GM15510 (cell line): ENCODE measurements around the gene CPN2.

ENCODE experiments used
- POLR2A ChIP-seq: IDR thresholded peaks from 3 replicates; pipeline ENCODE4 v1.6.1; 2011; ENCODE audit warnings: borderline replicate concordance; ENCODE audit not compliant: insufficient read length; ENCODE audit errors: extremely low read depth

CPN2 gene

DNA sequence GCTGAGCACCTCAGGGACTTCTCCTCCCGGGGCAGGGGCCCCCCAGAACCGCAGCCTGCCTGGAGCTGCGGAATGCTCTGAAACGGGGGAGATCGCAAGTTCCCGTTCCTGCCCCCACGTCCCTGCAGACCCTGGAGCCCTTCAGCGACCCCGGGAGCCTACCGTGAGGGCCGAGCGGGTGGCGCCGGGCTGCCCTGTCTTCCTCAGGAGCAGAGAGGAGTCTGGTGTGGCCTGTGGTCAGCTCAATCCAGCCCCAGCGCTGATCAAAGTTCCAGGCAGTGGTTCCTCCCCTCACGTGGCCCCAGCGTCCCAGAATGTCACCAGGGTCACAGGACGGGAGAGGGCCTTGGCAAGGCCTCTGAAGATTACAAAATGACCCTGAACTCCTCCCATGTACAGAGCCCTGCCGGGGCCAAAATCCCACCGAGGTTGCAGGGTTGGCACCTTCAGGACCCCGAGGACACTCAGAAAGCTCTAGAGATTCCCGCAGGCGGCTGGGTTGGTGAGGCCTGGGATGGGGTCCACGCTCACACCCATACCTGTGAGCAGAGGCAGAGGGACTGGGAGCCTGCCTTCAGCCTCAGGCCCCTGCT, at the start of gene CPN2:
TSS of gene CPN2 (minus strand) at position 249 of the 593 bp plus-strand sequence. CDS start 8,626 bp downstream, outside the sequence.
- no peak for TF ChIP-seq POLR2A

DNA sequence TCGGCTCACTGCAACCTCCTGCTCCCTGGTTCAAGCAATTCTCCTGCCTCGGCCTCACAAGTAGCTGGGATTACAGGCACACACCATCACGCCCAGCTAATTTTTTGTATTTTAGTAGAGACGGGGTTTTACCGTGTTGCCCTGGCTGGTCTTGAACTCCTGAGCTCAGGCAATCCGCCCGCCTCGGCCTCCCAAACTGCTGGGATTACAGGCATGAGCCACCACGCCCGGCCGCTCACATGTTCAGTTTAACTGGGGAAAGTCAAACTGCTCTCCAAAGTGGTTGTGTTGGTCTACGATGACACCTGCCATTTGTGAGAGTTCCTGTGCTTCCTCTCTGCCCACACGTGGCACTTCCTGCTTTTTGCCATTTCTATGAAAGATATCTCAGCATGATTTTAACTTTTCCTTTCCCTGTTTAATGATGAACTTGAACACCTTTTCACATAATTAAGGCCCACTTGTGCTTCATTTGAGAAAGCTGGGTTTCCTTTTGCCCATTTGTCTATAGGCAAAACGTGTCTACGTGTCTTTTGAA, 48.8 kb upstream of the CPN2 start:
- TF ChIP-seq POLR2A = no peak

DNA sequence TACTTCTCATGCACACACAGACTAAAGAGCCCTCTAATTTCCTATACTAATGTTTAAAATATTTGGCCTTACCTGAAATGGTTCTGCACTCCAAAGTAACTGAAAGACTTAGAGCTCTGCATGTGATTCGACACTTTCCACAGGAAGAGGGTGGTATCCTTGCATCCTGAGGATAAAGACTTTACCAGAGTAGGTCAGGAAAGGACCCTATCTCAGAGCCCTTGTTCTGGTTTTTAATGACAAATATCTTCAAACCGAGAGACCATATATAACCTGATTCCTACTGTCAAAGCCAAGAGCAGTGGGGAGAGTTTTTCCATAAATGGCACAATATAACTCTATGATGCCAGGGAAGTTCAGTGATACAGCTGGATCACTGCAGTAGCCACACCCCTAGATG, 48.0 kb upstream of the CPN2 start, which contains the start of gene GP5:
TSS of gene GP5 (minus strand) at position 101 of the 400 bp plus-strand sequence. CDS start 984 bp downstream, outside the sequence.
- TF ChIP-seq POLR2A = no peak

DNA sequence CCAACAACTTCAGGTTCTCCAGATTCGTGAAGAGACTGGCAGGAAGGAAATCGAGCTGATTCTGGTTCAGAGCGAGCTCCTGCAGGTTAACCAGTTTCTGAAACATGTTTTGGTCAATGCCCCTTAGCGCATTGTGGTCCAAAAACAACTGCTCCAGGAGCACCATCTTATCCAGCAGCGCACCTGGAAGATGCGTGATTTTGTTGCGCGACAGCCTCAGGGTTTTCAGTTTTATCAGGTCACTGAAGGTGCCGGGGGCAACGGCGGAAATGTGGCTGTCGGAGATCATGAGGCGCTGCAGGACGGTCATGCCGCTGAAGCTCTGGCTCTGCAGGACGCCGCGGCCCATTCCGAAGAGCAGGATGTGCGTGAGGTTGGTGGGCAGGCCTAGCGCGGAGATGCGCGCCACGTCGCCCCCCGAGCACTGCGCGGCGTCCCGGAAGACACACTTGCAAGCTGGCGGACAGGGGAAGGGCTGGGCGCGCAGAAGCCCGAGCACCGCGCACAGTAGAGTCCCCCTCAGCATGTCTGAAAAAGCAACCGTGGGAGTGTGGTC, 46.7 kb upstream of the CPN2 start:
- TF ChIP-seq POLR2A = no peak

DNA sequence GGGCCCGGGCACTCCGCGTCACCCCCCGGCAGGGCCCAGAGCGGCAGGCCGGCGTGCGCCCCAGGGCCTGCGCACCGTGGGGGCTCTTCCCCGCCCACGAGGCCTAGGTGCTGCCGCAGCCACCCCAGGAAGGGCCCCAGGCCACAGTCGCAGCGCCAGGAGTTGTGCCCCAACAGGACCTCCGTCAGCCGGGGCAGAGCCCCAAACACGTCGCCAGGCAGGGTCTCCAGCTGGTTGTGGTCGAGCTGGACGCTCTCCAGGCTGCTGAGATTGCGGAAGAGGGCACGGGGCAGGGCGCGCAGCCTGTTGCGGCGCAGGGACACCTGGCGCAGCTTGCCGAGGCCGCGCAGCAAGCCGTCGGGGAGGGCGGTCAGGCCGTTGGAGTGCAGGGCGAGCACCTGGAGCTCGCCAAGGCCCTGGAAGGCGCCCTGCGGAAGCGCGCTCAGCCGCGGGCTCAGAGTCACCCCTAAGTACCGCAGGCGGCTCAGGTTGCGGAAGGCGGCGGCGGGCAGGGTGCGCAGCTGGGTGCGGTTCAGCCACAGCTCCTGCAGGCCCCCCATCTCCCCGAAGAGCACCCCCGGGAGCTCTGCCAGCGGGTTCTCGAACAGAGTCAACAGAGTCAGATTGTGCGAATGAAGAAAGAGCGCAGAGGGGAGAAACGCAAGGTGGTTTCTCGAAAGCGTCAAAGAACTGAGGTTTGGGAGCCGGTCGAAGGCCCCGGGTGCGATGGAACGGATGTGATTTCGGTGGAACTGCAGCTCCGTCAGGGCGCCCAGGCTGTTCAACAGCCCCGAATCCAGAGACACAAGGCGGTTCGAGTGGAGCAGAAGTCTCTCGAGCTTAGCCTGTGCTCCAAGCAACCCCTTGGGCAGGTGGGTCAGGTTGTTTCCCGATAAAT, 46.0 kb upstream of the CPN2 start:
- TF ChIP-seq POLR2A = no peak

DNA sequence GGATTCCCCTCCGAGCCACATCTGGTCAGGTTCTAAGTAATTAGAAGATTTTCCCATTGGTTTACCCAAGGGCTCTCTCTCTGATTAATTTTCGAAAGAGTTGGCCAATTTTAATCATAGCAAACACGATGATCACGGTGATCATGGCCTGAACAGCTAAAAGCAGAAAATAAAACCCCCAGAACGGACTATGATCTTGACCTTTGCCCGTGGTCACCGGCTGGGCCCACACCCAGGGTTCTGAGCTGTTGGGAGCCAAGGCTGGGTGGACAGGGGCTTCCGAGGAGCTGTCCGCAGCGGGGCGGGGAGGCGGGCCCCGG, 45.4 kb upstream of the CPN2 start:
- no peak for TF ChIP-seq POLR2A

DNA sequence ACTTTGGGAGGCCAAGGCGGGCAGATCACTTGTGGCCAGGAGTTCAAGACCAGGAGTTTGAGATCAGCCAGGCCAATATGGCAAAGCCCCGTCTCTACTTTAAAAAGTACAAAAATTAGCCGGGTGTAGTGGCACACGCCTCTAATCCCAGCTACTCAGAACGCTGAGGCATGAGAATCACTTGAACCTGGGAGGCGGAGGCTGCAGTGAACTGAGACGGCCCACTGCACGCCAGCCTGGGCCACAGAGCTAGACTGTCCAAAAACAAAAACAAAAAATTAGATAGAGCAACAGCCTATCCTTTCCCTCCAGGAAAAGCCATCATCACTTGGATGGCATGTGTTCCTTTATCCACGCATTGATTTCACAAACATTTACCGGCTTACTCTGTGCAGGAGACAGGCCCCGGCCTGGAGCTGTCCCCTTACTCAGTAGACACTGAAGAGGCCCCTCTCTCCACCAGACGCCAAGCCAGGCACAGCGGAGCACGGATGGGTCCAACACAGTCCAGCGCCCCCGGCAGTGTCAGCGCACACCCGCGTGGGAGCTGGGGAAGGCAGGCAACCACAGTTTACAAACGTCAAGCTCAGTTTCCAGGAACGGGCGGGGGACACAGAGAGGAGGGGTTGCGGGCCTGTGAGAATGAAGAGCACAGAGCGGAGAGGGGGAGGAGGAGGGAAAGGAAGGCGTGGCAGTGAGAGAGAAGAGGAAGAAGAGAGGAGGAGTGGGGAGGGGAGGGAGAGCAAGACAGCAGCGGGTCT, 44.8 kb upstream of the CPN2 start:
- no peak for TF ChIP-seq POLR2A

GRCh38 chr3:194395212-194395611, 44.1 kb upstream of the CPN2 start:
- TF ChIP-seq POLR2A = no peak

DNA sequence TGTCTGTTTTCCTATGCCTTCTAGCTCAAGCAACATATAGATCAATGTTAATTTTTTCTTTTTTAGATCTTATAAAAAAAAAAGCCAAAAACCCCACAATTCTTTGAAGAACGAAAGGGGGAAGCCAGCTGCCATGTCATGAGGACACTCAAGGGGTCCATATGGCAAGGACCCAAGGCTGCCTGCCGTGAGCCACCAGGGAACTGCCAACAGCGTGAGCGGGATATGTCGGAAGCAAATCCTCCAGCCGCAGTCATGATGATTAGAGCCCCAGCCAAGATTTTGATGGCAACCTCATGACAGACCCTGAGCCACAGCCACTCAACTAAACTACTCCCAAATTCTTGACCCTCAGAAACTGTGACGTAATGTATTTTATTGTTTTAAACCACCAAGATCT, 41.4 kb upstream of the CPN2 start:
- no peak for TF ChIP-seq POLR2A

DNA sequence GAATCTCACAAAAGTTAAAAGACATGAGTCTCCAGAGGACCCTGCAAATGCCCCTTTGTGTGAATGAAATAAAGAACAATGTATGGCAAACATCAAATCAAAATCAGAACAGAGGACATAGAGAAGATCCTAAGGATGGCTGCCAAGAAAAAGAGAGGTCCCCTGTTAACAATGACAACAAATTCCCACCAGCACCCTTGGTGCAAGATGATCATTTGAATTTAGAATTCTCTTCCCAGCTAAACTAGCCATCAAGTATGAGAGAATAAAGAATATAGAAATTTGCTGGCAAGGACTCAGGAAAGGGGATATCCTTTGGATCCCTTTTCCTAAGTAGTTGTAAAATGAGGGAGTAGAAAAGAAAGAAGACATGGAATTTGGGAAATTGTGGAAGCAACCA, 39.7 kb upstream of the CPN2 start:
- TF ChIP-seq POLR2A = no peak

DNA sequence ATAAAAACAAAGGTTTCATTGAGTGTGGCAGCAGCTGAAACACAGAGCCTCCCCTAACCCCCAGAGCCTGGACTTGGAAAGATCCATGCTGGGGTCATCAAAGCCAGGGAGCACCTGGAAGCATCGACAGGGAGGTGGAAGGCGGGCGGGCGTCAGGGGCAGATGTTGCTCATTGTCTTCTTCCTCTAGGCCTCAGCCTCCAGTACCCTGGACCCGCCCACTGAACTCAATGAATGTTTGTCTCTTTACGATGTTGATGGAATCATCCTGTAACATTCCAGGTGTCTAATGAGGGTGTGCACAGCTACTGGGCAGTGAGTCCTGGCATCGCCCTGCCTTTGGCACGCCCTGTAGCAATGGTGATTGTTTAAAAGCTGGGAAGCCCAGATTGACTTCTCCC, 38.1 kb upstream of the CPN2 start:
- no peak for TF ChIP-seq POLR2A

DNA sequence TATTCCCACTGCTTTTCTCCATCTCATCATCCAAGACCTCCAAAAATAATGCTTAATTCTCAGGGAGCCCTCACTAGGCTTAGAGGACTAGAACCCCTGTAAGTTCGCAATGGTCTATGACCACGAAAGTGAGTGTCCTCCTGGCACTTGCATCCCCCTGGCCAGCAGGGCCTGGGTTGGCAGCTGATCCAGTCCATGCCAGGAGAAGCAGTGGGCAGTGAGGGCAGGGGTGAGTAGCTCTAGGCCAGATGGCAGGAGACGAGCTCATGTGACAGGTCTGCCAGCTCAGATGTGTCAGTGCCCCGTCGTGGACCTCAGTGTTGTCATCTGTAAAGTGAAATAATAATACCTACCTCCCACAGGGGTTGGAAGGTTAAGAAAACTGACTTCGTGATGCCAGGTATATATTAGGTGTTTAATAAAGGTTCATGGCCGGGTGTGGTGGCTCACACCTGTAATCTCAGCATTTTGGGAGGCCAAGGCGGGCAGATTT, 36.8 kb upstream of the CPN2 start:
- no peak for TF ChIP-seq POLR2A

GRCh38 chr3:194387276-194387675, 36.1 kb upstream of the CPN2 start:
- no peak for TF ChIP-seq POLR2A

DNA sequence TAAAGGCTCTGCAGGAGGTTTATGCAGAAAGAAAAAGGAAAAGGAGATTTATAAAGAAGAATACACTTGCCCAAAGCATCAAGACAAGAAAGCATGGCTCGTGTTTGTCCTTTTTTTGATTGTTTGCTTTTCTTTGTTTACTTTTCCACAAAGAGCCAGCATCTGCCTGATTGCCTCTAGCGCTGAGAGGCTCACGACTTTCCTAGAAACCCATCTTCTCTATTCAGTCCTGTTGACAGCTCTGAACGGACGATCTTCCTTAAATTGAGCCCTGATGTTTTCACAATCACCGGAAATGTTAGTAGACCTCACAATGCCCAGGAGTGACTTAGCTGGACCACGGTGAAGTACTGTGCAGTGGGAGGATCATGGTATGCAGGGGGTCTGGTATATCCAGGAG, 35.5 kb upstream of the CPN2 start:
- TF ChIP-seq POLR2A = no peak

GRCh38 chr3:194386066-194386465, 34.9 kb upstream of the CPN2 start:
- no peak for TF ChIP-seq POLR2A
